AG09319 (cell line): ENCODE data around the gene OR51E2.

ENCODE experiments used
- DNase-seq: peaks from one replicate; pipeline ENCODE4 v3.0.0-alpha.2; 2010; ENCODE audit warnings: low read depth; ENCODE audit errors: extremely low read depth
- TF ChIP-seq, protein P1 (sequence below): IDR thresholded peaks from 2 replicates; pipeline ENCODE4 v1.5.1; 2011; ENCODE audit warnings: low read depth, mild to moderate bottlenecking, inconsistent platforms, low read length, moderate library complexity

OR51E2 gene

GRCh38 chr11:4643682-4644081, 54.0 kb downstream of the OR51E2 start, which contains the start of gene OR51E1:
TSS of gene OR51E1 (plus strand) at chr11:4643982. CDS start at chr11:4652527, 8,545 bp downstream.
- TF ChIP-seq, protein P1, sequence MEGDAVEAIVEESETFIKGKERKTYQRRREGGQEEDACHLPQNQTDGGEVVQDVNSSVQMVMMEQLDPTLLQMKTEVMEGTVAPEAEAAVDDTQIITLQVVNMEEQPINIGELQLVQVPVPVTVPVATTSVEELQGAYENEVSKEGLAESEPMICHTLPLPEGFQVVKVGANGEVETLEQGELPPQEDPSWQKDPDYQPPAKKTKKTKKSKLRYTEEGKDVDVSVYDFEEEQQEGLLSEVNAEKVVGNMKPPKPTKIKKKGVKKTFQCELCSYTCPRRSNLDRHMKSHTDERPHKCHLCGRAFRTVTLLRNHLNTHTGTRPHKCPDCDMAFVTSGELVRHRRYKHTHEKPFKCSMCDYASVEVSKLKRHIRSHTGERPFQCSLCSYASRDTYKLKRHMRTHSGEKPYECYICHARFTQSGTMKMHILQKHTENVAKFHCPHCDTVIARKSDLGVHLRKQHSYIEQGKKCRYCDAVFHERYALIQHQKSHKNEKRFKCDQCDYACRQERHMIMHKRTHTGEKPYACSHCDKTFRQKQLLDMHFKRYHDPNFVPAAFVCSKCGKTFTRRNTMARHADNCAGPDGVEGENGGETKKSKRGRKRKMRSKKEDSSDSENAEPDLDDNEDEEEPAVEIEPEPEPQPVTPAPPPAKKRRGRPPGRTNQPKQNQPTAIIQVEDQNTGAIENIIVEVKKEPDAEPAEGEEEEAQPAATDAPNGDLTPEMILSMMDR = no peak
- no peak for DNase-seq

DNA sequence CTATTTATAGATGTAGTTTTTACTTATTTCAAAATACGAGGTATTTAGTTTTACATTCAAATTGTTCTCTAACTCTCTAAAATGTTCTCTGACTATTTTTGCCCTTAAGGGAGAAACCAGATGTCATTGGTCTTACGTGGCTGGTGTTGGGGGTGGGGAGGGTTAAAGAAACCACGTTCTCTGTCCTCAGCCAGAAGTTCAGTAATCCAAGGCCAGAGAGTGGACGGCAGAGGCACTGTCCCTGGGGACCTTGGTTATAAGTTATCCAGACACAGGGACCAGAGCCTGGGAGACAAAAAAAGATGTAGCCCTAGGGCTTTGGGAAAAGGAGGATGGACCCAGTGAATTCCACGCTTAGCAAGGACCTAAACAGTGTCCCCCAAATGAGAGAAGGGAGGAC, 54.6 kb downstream of the OR51E2 start:
- TF ChIP-seq, protein P1 = no peak

GRCh38 chr11:4642043-4642442, 55.6 kb downstream of the OR51E2 start:
- TF ChIP-seq, protein P1 = no peak
- DNase-seq = no peak

More for the DNA sequence above, 54.6 kb downstream of the OR51E2 start:
- no peak for DNase-seq

GRCh38 chr11:4641501-4641900, 56.2 kb downstream of the OR51E2 start:
- TF ChIP-seq, protein P1 = no peak
- no peak for DNase-seq

- TF ChIP-seq, protein P1 = no peak
- no peak for DNase-seq
Measured at GRCh38 chr11:4639931-4640330, 57.7 kb downstream of the OR51E2 start.

DNA sequence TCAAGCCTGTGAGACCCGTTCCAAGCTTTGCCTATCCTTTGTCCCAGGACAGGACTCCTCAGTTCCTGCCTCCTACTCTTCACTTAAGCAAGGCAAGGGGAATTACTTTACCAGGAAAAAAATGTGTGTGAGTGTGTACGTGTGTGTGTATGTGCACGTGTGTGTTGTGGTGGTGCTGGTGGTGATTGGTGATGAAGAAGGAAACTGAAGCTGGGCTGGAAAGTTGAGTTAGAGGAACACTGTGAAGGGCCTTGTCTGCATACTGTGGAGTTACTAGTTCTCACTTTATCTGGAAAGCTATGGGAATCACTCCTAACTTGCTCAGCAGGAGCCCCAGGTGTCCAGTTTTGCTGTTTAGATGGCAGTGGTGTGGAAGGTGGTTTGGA, 60.0 kb downstream of the OR51E2 start:
- TF ChIP-seq, protein P1 = no peak
- DNase-seq = no peak

DNA sequence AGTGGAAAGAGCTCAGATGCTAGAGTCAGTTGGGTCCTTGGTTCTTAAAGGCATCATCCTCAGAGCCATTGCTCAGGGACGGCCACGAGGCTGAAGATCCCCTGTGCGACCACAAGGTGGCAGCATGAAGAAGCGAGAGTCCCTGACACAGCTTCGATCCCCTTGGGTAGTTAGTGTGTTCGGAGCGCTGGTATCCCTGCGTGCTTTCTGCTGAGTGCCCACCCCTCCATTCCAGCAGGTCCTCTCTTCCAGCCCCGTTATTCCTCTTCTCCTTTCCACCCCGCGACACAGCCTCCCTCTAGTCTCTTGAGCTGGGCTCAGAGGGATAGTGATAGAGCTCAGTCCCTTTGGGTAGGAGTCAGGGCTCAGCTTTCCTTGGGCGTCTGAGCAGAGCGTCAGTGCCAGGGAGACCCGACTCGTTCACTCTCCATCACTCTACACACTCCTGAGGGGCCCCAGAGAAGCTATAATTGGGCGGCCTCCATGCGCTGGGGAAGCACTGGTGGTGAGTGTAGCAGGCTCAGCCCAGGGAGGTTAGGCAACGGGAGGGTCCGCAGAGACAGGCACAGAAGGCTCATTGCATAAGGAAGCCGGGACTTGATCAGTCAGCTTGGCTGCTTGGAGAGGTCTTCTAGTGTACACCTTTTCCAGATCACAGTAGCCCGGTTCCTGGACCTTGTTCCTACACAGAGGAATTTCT, 60.5 kb downstream of the OR51E2 start, which contains the start of gene OR51D1:
TSS of gene OR51D1 (plus strand) at position 516 of the 700 bp plus-strand sequence. CDS start 2,314 bp downstream, outside the sequence.
- TF ChIP-seq, protein P1 = peak; percentile 94
- peak; percentile 32 for DNase-seq
